Nephron progenitor cell (in vitro differentiated cells): Measurements from ENCODE around the gene MAP2K2.

Experiments used
- DNase-seq: peaks from one replicate; pipeline ENCODE4 v3.0.0; 2021
- H3K27ac Mint-ChIP-seq: 2 replicates; pipeline ENCODE4 v1.8.0; 2021; ENCODE audit warnings: mild to moderate bottlenecking, moderate library complexity, mixed read lengths
- H3K27me3 Mint-ChIP-seq: 2 replicates; pipeline ENCODE4 v1.8.0; 2021; ENCODE audit warnings: mild to moderate bottlenecking, low read depth, mixed read lengths; ENCODE audit not compliant: poor library complexity
- H3K36me3 Mint-ChIP-seq: 2 replicates; pipeline ENCODE4 v1.8.0; 2021; ENCODE audit warnings: low read depth, mixed read lengths
- H3K4me1 Mint-ChIP-seq: 2 replicates; pipeline ENCODE4 v1.8.0; 2021; ENCODE audit warnings: mixed read lengths
- H3K4me3 Mint-ChIP-seq: 2 replicates; pipeline ENCODE4 v1.8.0; 2021; ENCODE audit warnings: mild to moderate bottlenecking, moderate library complexity, mixed read lengths
- H3K9me3 Mint-ChIP-seq: 2 replicates; pipeline ENCODE4 v1.8.0; 2021; ENCODE audit warnings: mild to moderate bottlenecking, moderate library complexity, mixed read lengths
- TF ChIP-seq, protein P1 (sequence below): fragments of 200-600 bp; sonication (generic); IDR thresholded peaks from 2 replicates; pipeline ENCODE4 v1.5.0; 2021; ENCODE audit warnings: antibody characterized with exemption

Gene MAP2K2

DNA sequence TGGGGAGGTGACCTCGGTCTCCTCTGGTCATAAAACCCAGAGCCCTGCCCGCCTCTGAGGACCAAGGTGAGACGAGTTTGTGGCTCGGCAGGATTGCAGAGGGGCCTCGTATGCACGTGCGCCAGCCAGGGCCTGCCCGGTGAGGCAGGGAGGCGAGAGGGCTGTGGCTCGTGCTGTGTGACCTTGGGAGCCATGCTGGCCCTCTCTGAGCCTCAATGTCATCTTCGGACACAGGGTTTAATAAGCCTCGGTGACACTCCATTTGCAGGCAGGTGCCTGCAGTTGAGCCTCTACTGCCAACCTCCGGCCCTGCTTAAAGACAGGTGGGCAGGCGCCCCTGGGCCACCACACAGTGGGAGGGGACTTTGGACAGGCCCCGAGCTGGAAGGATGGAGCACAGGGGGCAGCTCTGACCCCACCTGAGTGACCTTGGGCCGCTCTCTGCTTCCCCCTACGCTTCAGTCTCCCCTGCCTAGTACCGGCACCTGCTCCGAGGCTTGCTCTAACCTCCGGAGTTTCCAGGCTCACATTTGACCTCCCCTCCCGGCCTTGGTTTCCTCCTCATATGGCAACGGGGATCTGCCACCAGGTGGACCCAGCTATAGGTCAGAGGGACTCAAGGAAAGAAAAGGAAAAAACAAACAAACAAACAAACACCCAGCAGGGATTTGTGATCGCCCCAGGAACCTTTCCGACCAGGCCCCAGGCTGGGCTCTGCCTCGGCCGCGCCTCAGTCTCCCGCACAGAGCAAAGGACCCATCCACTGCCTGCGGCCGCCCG is 60.4 kb downstream of the MAP2K2 start:
- peaks cover 9% of the 10 kb centered on the region for H3K27me3 Mint-ChIP-seq
- no peak for DNase-seq
- H3K27ac Mint-ChIP-seq = peak overlapping the region; percentile 57
- H3K4me1 Mint-ChIP-seq = peaks cover 19% of the 10 kb centered on the region
- H3K9me3 Mint-ChIP-seq = no peaks in the 10 kb centered on the region
- H3K4me3 Mint-ChIP-seq = peak overlapping the region; percentile 85
- TF ChIP-seq, protein P1, sequence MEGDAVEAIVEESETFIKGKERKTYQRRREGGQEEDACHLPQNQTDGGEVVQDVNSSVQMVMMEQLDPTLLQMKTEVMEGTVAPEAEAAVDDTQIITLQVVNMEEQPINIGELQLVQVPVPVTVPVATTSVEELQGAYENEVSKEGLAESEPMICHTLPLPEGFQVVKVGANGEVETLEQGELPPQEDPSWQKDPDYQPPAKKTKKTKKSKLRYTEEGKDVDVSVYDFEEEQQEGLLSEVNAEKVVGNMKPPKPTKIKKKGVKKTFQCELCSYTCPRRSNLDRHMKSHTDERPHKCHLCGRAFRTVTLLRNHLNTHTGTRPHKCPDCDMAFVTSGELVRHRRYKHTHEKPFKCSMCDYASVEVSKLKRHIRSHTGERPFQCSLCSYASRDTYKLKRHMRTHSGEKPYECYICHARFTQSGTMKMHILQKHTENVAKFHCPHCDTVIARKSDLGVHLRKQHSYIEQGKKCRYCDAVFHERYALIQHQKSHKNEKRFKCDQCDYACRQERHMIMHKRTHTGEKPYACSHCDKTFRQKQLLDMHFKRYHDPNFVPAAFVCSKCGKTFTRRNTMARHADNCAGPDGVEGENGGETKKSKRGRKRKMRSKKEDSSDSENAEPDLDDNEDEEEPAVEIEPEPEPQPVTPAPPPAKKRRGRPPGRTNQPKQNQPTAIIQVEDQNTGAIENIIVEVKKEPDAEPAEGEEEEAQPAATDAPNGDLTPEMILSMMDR = no peak
- H3K36me3 Mint-ChIP-seq = no peaks in the 10 kb centered on the region

DNA sequence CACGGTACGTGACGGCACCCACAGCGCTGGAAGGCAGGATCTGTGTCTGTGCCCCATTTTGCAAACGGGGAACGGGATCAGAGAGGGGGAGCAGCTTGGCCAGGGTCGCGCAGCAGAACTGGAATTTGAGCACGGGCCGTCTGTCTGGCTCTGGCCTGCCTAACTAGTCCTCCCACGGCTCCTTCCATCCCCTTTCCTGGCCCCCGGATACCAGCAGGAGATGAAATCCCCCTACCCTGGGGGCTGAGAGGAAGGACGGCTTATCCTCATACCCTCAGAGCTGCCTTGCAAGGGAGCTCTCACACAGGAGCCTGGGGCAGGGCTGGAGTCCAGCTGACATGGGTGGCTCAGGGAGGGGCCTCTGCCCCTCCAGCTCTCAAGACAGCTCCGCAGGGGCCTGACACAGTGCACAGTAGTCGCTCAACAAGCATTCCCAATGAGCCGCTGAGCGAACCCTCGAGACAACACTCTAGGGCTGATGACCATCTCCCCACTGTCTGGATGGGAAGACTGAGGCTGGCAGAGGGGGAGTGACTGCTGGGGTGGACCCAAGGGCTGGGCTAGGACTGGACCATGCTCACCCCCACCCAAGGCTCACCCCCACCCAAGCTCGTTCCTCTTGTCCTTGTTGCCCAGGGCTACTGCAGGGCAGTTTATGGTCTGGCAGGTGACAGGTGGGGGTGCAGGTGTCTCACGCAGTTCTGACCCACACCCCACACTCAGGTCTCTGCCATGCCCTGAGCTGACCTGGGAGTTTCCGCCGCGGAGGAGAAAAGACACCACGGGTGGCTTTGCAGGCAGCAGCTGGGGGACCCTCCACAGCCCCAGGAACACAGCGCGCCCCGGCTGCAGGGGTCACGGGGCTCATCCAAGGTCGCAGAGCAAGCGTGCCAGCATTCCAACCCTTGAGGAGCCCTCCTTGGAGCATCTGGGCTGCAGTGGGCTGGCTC is 61.2 kb downstream of the MAP2K2 start:
- DNase-seq = no peak
- TF ChIP-seq, protein P1 = no peak
- Mint-ChIP-seq H3K9me3 (no peaks in the 10 kb centered on the region), H3K4me1 (peaks cover 13% of the 10 kb centered on the region), H3K27me3 (peaks cover under 1% of the 10 kb centered on the region), H3K4me3 (no peak overlapping the region), H3K27ac (no peak overlapping the region), H3K36me3 (peaks cover 2% of the 10 kb centered on the region)

DNA sequence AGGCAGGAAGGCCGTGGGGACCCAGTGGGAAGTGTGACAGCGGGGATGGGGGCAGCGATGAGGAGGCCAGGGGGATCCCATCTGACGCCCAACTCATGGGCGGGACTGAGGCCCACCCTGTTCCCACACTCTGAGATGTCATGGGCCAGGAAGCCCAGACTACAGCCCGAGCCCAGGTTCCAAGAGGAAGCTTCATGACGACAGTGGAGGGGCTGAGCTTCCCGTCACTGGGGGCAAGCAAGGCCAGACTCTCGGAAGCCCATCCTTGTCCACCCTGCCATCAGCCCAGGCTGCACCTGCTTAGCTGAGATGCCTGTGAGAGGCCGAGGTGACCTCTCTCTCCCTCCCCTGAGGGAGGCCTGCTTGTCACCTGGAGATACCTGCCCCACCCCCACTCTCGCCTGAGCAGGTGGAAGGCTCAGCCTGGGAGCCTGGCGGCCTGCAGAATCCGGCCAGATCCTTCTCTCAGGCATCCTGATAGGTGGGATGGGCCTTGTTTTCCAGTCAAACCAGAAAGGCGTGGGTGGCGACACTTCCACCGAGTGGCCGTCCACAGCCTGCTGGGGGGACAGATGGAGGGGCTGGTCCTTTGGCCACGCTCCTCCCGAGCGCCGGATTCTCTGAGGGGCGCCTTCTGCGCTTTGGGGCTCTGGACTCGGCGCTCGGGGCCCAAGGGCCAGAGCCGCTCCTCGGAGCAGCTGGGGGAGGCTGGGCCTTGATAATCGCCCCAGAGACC is 62.1 kb downstream of the MAP2K2 start:
- TF ChIP-seq, protein P1 = no peak
- H3K4me1 Mint-ChIP-seq = peaks cover 13% of the 10 kb centered on the region
- H3K9me3 Mint-ChIP-seq = no peaks in the 10 kb centered on the region
- H3K27ac Mint-ChIP-seq = no peak overlapping the region
- H3K36me3 Mint-ChIP-seq = peaks cover 9% of the 10 kb centered on the region
- no peak for DNase-seq
- no peaks in the 10 kb centered on the region for H3K27me3 Mint-ChIP-seq
- H3K4me3 Mint-ChIP-seq = no peak overlapping the region

DNA sequence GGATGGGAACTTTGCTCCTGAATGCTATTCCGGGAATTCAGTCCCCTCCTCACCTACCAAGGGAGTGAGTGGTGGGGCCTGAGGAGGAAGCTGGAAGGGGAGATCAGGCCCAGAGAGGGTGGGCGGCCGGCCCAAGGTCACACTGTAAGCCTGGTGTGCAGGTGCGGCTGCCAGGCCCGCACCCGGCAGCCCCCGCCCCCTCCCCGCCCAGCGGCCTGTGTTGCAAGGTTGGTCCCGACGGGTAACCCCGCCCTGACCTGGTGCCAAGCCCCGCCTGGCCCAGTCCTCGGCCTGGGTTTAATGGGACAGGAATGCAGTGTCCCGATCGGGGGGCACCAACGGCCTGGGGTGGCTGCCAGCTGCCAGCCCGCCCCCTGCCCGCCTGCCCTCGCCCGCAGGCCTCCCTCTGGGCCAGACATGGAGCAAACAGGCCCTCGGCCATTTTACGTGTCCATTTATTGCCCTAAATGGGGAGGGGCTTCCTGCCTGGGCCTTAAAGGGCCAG is 62.7 kb downstream of the MAP2K2 start:
- Mint-ChIP-seq H3K36me3 (peaks cover 16% of the 10 kb centered on the region), H3K4me1 (peaks cover 13% of the 10 kb centered on the region), H3K9me3 (no peaks in the 10 kb centered on the region), H3K27ac (no peak overlapping the region), H3K27me3 (no peaks in the 10 kb centered on the region), H3K4me3 (no peak overlapping the region)
- no peak for DNase-seq
- TF ChIP-seq, protein P1 = no peak

DNA sequence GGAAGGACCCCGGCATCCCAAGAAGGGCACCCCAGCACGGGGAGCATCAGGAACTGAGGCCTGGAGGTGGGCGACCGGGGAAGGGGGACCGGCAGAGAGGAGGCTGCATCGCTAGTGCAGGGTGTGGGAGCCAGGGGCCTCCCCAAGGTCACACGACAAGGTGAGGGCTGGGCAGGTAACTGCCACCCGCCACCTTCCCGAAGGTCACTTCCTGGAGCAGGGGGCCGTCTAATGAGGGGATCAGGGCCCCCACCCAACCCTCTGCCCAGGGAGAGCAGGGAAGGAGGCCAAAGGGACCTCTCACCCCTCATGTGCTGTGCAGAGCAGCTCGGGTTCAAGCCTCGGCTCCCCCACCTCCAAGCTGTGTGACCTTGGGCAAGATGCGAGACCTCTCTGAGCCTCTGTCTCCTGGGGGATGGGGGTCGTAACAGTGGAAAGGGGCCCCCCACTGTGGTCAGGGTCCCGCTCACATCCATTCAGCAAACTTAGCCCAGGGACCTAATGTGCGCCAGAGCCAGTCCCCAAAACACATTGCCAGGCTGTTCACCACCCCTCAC is 63.2 kb downstream of the MAP2K2 start:
- H3K9me3 Mint-ChIP-seq = no peaks in the 10 kb centered on the region
- H3K27ac Mint-ChIP-seq = no peak overlapping the region
- H3K4me3 Mint-ChIP-seq = no peak overlapping the region
- H3K27me3 Mint-ChIP-seq = no peaks in the 10 kb centered on the region
- peaks cover 21% of the 10 kb centered on the region for H3K36me3 Mint-ChIP-seq
- H3K4me1 Mint-ChIP-seq = peaks cover 13% of the 10 kb centered on the region
- no peak for DNase-seq
- TF ChIP-seq, protein P1 = no peak
